SK-N-SH treated with all-trans-retinoic acid at 6 μM for 48 hours (cell line): ENCODE measurements around the gene ZWILCH.

Source experiments
- ISL1 ChIP-seq: fragments of 250-450 bp; sonication (Bioruptor Pico); IDR thresholded peaks from 2 replicates; pipeline ENCODE4 v2.1.2; 2022; ENCODE audit warnings: mild to moderate bottlenecking, moderate library complexity
- OSR1 ChIP-seq: fragments of 250-450 bp; sonication (Bioruptor Pico); IDR thresholded peaks from 2 replicates; pipeline ENCODE4 v1.8.0; 2022; ENCODE audit warnings: moderate library complexity, mild to moderate bottlenecking, inconsistent platforms
- RARB ChIP-seq: fragments of 250-450 bp; sonication (Bioruptor Pico); IDR thresholded peaks from 2 replicates; pipeline ENCODE4 v1.8.0; 2021; ENCODE audit warnings: mild to moderate bottlenecking, moderate library complexity
- TCF4 ChIP-seq: fragments of 250-450 bp; sonication (Bioruptor Pico); IDR thresholded peaks from 2 replicates; pipeline ENCODE4 v1.8.0; 2021; ENCODE audit warnings: mild to moderate bottlenecking, moderate library complexity, borderline replicate concordance
- ZC3H10 ChIP-seq: fragments of 250-450 bp; sonication (Bioruptor Pico); IDR thresholded peaks from 2 replicates; pipeline ENCODE4 v1.5.1; 2021; ENCODE audit warnings: mild to moderate bottlenecking, moderate library complexity
- ZFP3 ChIP-seq: fragments of 250-450 bp; sonication (Bioruptor Pico); IDR thresholded peaks from 2 replicates; pipeline ENCODE4 v1.5.0; 2020; ENCODE audit warnings: mild to moderate bottlenecking, moderate library complexity
- ZNF565 ChIP-seq: fragments of 450-650 bp; formaldehyde crosslinking; conservative IDR thresholded peaks from 2 replicates; pipeline ENCODE4 v1.5.0; 2020; ENCODE audit warnings: low read depth, mild to moderate bottlenecking, moderate library complexity
- TF ChIP-seq, protein P1 (sequence below): fragments of 250-450 bp; sonication (Bioruptor Pico); IDR thresholded peaks from 2 replicates; pipeline ENCODE4 v1.8.0; 2020; ENCODE audit warnings: mild to moderate bottlenecking, moderate library complexity, borderline replicate concordance
- TF ChIP-seq, protein P2 (sequence below): fragments of 250-450 bp; sonication (Bioruptor Pico); IDR thresholded peaks from 2 replicates; pipeline ENCODE4 v1.5.1; 2020; ENCODE audit warnings: low read depth, mild to moderate bottlenecking, moderate library complexity
- TF ChIP-seq, protein P3 (sequence below): fragments of 250-450 bp; sonication (Bioruptor Pico); IDR thresholded peaks from 2 replicates; pipeline ENCODE4 v1.5.0; 2020; ENCODE audit warnings: mild to moderate bottlenecking, moderate library complexity
- TF ChIP-seq, protein P4 (sequence below): fragments of 250-450 bp; sonication (Bioruptor Pico); IDR thresholded peaks from 2 replicates; pipeline ENCODE4 v1.5.1; 2021; ENCODE audit warnings: mild to moderate bottlenecking, moderate library complexity
- TF ChIP-seq, protein P5 (sequence below): fragments of 250-450 bp; sonication (Bioruptor Pico); IDR thresholded peaks from 2 replicates; pipeline ENCODE4 v1.8.0; 2021; ENCODE audit warnings: low read depth, mild to moderate bottlenecking, moderate library complexity, borderline replicate concordance

DNA sequence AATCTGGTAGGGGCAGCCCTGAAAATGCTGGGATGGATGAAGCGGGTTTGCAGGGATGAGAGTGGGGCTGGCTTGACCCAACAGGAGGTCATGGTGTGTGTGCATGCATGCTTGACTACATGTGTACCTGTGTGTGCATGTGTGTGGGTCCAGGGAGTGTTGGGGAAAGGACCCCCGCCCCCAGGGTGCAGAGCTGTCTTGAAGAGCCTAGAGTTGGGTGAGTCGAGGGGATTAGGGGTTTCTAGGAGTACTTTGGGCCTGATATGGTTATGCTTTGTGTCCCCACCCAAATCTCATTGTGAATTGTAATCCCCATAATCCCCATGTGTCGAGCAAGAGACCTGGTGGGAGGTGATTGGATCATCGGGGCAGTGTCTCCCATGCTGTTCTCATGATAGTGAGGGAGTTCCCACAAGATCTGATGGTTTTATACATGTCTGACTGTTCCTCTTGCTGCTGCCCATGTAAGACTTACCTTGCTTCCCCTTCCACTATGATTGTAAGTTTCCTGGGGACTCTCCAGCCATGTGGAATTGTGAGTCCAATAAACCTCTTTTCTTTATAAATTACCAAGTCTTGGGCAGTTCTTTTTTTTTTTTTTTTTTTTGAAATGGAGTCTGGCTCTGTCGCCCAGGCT, 65.8 kb downstream of the ZWILCH start:
- TF ChIP-seq ISL1 (no peak), RARB (CRISPR knock-in tag) (no peak), ZFP3 (no peak), ZNF565 (CRISPR knock-in tag) (no peak), TCF4 (CRISPR knock-in tag) (no peak), ZC3H10 (CRISPR knock-in tag) (no peak), OSR1 (CRISPR knock-in tag) (no peak)
- TF ChIP-seq, protein P1, sequence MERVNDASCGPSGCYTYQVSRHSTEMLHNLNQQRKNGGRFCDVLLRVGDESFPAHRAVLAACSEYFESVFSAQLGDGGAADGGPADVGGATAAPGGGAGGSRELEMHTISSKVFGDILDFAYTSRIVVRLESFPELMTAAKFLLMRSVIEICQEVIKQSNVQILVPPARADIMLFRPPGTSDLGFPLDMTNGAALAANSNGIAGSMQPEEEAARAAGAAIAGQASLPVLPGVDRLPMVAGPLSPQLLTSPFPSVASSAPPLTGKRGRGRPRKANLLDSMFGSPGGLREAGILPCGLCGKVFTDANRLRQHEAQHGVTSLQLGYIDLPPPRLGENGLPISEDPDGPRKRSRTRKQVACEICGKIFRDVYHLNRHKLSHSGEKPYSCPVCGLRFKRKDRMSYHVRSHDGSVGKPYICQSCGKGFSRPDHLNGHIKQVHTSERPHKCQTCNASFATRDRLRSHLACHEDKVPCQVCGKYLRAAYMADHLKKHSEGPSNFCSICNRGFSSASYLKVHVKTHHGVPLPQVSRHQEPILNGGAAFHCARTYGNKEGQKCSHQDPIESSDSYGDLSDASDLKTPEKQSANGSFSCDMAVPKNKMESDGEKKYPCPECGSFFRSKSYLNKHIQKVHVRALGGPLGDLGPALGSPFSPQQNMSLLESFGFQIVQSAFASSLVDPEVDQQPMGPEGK (CRISPR knock-in tag), result no peak
- TF ChIP-seq, protein P2, sequence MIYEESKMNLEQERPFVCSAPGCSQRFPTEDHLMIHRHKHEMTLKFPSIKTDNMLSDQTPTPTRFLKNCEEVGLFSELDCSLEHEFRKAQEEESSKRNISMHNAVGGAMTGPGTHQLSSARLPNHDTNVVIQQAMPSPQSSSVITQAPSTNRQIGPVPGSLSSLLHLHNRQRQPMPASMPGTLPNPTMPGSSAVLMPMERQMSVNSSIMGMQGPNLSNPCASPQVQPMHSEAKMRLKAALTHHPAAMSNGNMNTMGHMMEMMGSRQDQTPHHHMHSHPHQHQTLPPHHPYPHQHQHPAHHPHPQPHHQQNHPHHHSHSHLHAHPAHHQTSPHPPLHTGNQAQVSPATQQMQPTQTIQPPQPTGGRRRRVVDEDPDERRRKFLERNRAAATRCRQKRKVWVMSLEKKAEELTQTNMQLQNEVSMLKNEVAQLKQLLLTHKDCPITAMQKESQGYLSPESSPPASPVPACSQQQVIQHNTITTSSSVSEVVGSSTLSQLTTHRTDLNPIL, result no peak
- TF ChIP-seq, protein P3, sequence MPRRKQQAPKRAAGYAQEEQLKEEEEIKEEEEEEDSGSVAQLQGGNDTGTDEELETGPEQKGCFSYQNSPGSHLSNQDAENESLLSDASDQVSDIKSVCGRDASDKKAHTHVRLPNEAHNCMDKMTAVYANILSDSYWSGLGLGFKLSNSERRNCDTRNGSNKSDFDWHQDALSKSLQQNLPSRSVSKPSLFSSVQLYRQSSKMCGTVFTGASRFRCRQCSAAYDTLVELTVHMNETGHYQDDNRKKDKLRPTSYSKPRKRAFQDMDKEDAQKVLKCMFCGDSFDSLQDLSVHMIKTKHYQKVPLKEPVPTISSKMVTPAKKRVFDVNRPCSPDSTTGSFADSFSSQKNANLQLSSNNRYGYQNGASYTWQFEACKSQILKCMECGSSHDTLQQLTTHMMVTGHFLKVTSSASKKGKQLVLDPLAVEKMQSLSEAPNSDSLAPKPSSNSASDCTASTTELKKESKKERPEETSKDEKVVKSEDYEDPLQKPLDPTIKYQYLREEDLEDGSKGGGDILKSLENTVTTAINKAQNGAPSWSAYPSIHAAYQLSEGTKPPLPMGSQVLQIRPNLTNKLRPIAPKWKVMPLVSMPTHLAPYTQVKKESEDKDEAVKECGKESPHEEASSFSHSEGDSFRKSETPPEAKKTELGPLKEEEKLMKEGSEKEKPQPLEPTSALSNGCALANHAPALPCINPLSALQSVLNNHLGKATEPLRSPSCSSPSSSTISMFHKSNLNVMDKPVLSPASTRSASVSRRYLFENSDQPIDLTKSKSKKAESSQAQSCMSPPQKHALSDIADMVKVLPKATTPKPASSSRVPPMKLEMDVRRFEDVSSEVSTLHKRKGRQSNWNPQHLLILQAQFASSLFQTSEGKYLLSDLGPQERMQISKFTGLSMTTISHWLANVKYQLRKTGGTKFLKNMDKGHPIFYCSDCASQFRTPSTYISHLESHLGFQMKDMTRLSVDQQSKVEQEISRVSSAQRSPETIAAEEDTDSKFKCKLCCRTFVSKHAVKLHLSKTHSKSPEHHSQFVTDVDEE, result no peak
- TF ChIP-seq, protein P4, sequence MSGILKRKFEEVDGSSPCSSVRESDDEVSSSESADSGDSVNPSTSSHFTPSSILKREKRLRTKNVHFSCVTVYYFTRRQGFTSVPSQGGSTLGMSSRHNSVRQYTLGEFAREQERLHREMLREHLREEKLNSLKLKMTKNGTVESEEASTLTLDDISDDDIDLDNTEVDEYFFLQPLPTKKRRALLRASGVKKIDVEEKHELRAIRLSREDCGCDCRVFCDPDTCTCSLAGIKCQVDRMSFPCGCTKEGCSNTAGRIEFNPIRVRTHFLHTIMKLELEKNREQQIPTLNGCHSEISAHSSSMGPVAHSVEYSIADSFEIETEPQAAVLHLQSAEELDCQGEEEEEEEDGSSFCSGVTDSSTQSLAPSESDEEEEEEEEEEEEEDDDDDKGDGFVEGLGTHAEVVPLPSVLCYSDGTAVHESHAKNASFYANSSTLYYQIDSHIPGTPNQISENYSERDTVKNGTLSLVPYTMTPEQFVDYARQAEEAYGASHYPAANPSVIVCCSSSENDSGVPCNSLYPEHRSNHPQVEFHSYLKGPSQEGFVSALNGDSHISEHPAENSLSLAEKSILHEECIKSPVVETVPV (CRISPR knock-in tag), result no peak
- TF ChIP-seq, protein P5, sequence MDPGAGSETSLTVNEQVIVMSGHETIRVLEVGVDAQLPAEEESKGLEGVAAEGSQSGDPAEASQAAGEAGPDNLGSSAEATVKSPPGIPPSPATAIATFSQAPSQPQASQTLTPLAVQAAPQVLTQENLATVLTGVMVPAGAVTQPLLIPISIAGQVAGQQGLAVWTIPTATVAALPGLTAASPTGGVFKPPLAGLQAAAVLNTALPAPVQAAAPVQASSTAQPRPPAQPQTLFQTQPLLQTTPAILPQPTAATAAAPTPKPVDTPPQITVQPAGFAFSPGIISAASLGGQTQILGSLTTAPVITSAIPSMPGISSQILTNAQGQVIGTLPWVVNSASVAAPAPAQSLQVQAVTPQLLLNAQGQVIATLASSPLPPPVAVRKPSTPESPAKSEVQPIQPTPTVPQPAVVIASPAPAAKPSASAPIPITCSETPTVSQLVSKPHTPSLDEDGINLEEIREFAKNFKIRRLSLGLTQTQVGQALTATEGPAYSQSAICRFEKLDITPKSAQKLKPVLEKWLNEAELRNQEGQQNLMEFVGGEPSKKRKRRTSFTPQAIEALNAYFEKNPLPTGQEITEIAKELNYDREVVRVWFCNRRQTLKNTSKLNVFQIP (CRISPR knock-in tag), result no peak
